ENCODE measurements around the gene CGB2.
"Not testable (repeated sequence)": the region's sequence is repeated elsewhere in the genome, so short reads cannot be mapped to it uniquely, and the experiment has no call there.

The CGB2 gene

DNA sequence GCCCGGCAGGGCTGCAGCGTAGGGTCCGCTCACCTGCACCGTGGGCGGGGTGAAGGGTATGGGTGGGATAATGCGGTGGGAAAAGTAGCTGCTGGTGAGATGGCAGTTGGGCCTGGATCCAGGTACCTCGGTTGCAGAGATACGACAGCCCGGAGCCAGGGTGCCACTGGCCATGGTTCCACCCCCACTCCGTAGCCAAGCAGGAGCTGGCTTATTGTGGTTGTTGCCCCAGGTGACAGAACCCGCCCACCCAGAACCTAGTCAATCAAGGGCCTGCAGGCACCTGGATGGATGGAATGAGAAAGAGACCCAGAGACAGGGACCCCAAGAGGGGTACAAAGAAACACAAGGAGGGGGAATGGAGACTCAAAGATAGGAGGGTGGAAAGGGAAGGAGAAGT lies 11.3 kb upstream of the CGB2 start:
- TF ChIP-seq BHLHE40 (IDR thresholded peaks at IDR 0.05; ENCODE audit: borderline replicate concordance) (no peak), NFRKB (IDR thresholded peaks at IDR 0.05) (no peak), FOXK2 (IDR thresholded peaks at IDR 0.05) (no peak), HDGF (IDR thresholded peaks at IDR 0.05; ENCODE audit: borderline replicate concordance) (no peak), ARNT (IDR thresholded peaks at IDR 0.05) (no peak), CTBP1 (IDR thresholded peaks at IDR 0.05; ENCODE audit: borderline replicate concordance) (no peak), L3MBTL2 (conservative IDR thresholded peaks at IDR 0.05) (no peak), SP1 (IDR thresholded peaks at IDR 0.05) (no peak), FOXA1 (IDR thresholded peaks at IDR 0.05) (no peak), FOXM1 (IDR thresholded peaks at IDR 0.05; ENCODE audit: borderline replicate concordance) (no peak), SUZ12 (IDR thresholded peaks at IDR 0.05) (no peak), ZNF384 (IDR thresholded peaks at IDR 0.05) (no peak), ELF4 (IDR thresholded peaks at IDR 0.05) (no peak), LEF1 (IDR thresholded peaks at IDR 0.05; ENCODE audit: borderline replicate concordance) (no peak)
- ChIA-PET CTCF (interaction anchor here (0.8 to 2.4 kb wide), 3 partner anchors 21 to 53 kb away, joined by 3 to 9 read pairs (median 4); partner anchors contain the start of gene RUVBL2), POLR2A (interaction anchor here (1.4 kb wide), 1 partner anchor 27 kb away, joined by 9 read pairs; the partner anchor contains the start of genes GYS1 and RUVBL2)
- DNase-seq (ENCODE audit: extremely low spot score): no peak

DNA sequence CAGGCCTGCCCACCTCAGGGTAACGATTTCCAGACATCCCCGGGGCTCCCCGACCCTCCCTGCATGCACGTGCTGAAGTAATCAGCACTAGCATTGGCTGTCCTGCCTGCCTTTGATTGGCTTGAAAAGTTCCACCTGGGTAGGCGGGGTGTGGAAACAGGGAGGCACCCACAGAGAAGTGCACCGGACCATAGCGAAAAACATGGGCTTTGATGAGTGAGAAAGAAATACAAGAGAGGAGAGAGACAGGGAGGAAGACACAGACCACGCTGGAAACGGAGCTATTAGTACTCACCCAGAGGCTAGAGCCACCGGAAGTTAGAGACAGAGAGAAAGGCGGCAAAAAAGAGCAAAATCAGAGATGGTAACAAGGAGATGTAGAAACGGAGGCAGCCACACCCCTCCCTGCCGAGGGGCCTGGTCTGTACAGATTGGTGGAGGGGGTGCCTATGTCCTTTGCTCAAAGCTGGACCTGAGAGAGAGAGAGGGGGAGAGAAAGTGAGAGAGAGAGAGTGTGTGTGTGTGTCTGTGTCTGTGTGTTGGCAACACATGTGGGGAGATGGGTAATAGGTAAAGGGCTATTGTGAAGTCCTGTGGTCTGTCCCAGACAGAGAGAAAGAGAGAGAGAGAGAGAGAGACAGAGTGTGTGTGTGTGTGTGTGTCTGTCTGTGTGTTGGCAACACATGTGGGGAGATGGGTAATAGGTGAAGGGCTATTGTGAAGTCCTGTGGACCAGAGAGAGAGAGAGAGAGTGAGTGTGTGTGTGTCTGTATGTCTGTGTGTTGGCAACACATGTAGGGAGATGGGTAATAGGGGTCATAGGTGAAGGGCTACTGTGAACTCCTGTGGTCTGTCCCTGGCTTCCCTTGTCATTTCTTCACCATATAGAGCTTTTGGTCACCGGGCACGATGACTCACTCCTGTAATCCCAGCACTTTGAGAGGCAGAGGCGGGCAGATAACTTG lies 10.5 kb upstream of the CGB2 start:
- no peak for DNase-seq (ENCODE audit: extremely low spot score)
- CTCF ChIA-PET: interaction anchor here (0.8 to 2.4 kb wide), 4 partner anchors 21 to 53 kb away, joined by 4 to 9 read pairs (median 4); no protein-coding TSS in a partner anchor
- POLR2A ChIA-PET: interaction anchor here (1.4 kb wide), 1 partner anchor 28 kb away, joined by 5 read pairs; the partner anchor contains the start of genes GYS1 and RUVBL2
- TF ChIP-seq TARDBP (IDR thresholded peaks at IDR 0.05) (peak; percentile 45; the same call in 1 of the 2 replicates), CTBP1 (IDR thresholded peaks at IDR 0.05; ENCODE audit: borderline replicate concordance) (no peak), ARNT (IDR thresholded peaks at IDR 0.05) (no peak), L3MBTL2 (conservative IDR thresholded peaks at IDR 0.05) (no peak; the same call in 1 of the 2 replicates), BHLHE40 (IDR thresholded peaks at IDR 0.05; ENCODE audit: borderline replicate concordance) (no peak)

DNA sequence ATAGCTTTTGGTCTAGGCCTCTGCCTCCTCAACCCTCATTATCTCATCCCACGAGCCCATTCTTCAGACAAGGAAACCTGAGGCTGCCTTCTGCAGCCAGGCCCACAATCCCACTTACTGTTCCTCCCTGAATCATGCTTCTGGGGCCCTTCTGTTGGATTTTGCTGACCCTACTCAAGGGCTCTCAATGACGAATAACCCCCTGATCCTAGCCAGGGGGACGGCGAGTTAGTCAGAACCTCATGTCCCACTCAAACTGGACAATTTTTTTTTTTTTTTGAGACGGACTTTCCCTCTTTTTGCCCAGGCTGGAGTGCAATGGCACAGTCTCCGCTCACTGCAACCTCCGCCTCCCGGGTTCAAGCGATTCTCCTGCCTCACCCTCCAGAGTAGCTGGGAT lies 9.6 kb upstream of the CGB2 start:
- POLR2A ChIA-PET: interaction anchor here (1.4 kb wide), 1 partner anchor 29 kb away, joined by 5 read pairs; the partner anchor contains the start of genes GYS1 and RUVBL2
- DNase-seq (ENCODE audit: extremely low spot score): no peak
- TF ChIP-seq FOXA1 (IDR thresholded peaks at IDR 0.05): no peak
- no peak for TF ChIP-seq CTBP1 (IDR thresholded peaks at IDR 0.05; ENCODE audit: borderline replicate concordance)
- TF ChIP-seq ZNF384 (IDR thresholded peaks at IDR 0.05): no peak
- TF ChIP-seq SP1 (IDR thresholded peaks at IDR 0.05): no peak
- TF ChIP-seq SUZ12 (IDR thresholded peaks at IDR 0.05): no peak
- no peak for TF ChIP-seq FOXM1 (IDR thresholded peaks at IDR 0.05; ENCODE audit: borderline replicate concordance)
- no peak for TF ChIP-seq HDGF (IDR thresholded peaks at IDR 0.05; ENCODE audit: borderline replicate concordance)
- no peak for TF ChIP-seq NFRKB (IDR thresholded peaks at IDR 0.05)
- CTCF ChIA-PET: interaction anchor here (1.0 to 1.3 kb wide), 2 partner anchors 22 to 24 kb away, joined by 4 read pairs; no protein-coding TSS in a partner anchor

DNA sequence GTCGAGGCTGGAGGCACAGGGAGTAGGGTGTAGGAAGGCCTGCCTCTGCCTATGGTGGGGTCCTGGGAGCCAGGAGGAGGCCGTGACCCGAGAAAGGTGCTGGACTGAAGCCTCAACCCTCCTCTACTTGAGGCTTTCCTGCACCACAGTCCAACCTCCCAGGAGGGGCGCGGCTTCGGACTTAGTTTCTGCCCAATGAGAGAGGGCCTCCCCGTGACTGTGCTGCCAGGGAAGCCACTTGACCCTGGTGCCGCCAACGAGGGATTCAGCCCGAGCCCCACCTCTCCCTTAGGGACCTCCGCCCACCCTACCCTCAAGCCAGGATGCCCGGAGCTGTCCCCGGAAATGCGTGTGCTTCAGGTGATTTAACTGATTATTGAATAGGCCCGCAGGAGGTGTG lies 7.5 kb upstream of the CGB2 start, which contains the start of gene CGB3:
Gene CGB3, minus strand, starts transcription at position 101 of the 400 bp plus-strand sequence. CDS start 362 bp downstream, outside the sequence.
- CTCF ChIA-PET; DNase-seq (ENCODE audit: extremely low spot score); POLR2A ChIA-PET: not testable (repeated sequence)

DNA sequence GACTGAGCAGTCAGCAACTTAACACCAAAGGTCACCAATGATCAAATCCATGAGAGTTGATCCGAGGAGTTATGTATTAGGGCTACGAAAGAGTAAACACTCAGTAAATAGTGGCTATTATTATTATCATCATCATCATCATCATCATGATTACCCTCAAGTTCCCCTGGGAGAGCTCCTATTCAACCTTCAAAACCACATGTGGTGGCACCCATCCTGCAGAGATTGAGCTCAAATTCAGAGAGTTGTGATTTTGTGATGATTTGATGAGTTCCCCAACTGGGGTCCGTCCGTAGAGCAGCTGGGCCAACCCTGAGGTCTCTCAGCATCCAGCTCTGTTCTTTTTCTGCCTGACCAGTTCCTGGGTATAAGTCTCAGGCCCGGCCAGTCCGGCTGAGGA lies 6.6 kb upstream of the CGB2 start:
- DNase-seq (ENCODE audit: extremely low spot score); POLR2A ChIA-PET; CTCF ChIA-PET: not testable (repeated sequence)

DNA sequence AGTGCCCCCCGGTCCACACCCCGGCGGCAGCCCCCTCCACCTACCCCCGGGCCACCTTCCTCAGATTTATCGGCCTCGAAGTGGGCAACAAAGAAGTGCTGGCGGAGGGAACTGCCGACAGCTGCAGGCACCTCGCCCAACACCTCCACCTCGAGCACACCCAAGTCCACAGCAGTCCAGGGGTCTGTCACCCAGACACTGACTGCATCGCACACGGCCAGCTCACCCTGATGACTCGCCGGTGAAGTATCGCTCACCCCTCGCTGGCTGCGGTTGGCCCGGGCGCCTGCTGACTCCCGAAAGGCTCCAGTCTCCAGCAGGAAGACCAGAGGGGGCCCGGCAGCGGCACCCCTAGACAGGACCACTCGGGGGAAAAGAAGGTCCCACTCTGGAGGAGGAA lies 6.1 kb upstream of the CGB2 start:
- DNase-seq (ENCODE audit: extremely low spot score); CTCF ChIA-PET; POLR2A ChIA-PET: not testable (repeated sequence)

DNA sequence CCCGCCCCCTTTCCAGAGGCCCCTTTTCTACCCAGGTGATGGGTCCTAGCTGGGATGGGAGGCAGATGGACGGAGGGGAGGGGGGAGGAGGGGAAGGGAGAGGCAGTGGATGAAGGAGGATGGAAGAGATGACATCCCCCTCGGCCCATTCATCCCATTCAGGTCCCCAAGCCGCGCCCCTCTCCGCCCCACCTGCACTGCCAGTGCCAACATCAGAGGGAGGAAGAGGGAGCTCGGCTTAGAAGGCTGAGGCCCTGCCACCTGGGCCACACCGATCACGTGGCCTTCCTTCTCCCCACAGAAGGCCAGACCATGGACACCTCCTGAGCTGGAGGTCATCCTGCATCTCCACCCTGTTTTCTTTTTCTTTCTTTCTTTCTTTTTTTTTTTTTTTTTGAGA lies 3.0 kb upstream of the CGB2 start:
- CTCF ChIA-PET; POLR2A ChIA-PET; DNase-seq (ENCODE audit: extremely low spot score): not testable (repeated sequence)

DNA sequence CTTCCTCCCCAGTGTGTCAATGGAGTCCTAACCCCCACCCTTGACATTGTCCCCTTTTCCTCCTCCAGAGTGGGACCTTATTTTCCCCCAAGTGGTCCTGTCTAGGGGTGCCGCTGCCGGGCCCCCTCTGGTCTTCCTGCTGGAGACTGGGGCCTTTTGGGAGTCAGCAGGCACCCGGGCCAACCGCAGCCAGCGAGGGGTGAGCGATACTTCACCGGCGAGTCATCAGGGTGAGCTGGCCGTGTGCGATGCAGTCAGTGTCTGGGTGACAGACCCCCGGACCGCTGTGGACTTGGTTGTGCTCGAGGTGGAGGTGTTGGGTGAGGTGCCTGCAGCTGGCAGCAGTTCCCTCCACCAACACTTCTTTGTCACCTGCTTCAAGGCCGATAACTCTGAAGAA lies 1.9 kb upstream of the CGB2 start:
- DNase-seq (ENCODE audit: extremely low spot score); CTCF ChIA-PET; POLR2A ChIA-PET: not testable (repeated sequence)

DNA sequence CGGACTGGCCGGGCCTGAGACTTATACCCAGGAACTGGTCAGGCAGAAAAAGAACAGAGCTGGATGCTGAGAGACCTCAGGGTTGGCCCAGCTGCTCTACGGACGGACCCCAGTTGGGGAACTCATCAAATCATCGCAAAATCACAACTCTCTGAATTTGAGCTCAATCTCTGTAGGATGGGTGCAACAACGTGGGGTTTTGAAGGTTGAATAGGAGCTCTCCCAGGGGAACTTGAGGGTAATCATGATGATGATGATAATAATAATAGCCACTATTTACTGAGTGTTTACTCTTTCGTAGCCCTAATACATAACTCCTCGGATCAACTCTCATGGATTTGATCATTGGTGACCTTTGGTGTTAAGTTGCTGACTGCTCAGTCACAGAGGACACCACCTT lies 1.4 kb upstream of the CGB2 start:
- POLR2A ChIA-PET; DNase-seq (ENCODE audit: extremely low spot score); CTCF ChIA-PET: not testable (repeated sequence)

DNA sequence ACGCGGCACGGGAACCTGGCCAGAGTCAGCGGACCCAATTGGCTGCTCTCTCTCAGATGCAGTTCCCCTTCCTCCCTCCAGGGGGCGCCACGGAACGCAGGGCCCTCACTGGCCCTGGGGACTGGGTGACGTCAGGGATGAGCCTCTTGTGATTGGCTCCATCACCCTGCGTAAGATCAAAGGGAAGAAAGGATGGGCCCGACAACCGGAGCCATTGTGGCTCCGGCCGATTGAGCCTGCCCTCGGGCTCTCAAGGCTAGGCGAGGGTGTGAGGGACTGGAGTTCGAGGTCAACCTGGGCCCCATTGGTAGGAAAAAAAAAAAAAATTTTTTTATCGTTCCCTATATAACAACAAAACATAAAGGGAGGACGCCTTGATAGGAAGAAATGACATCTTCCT lies 5.1 kb downstream of the CGB2 start, which contains the start of gene CGB1:
Gene CGB1, minus strand, starts transcription at position 81 of the 400 bp plus-strand sequence. CDS start 184 bp downstream, outside the sequence.
- POLR2A ChIA-PET, CTCF ChIA-PET: not testable (repeated sequence)
- peak; percentile 53 for DNase-seq (ENCODE audit: extremely low spot score)

DNA sequence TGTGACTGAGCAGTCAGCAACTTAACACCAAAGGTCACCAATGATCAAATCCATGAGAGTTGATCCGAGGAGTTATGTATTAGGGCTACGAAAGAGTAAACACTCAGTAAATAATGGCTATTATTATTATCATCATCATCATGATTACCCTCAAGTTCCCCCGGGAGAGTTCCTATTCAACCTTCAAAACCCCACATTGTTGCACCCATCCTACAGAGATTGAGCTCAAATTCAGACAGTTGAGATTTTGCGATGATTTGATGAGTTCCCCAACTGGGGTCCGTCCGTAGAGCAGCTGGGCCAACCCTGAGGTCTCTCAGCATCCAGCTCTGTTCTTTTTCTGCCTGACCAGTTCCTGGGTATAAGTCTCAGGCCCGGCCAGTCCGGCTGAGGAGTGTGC lies 6.4 kb downstream of the CGB2 start:
- CTCF ChIA-PET: interaction anchor here (1.1 kb wide), 1 partner anchor 18 kb away, joined by 3 read pairs; no protein-coding TSS in a partner anchor
- DNase-seq (ENCODE audit: extremely low spot score); POLR2A ChIA-PET: not testable (repeated sequence)

DNA sequence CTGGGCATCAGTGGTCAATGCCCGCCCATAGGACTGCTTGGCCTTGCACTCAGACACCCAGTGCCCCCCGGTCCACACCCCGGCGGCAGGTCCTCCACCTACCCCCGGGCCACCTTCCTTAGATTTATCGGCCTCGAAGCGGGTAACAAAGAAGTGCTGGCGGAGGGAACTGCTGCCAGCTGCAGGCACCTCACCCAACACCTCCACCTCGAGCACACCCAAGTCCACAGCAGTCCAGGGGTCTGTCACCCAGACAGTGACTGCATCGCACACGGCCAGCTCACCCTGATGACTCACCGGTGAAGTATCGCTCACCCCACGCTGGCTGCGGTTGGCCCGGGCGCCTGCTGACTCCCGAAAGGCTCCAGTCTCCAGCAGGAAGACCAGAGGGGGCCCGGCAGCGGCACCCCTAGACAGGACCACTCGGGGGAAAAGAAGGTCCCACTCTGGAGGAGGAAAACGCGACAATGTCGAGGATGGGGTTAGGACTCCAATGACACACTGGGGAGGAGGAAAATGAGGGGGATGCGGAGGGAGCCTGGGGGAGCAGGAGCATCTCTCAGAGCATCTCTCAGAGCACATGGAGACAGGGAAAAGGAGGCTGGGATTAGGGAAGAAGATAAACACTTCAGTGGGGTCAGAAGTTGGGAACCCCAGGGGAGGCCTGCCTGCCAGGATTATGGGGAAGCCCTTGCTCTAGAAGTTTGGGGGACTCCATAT lies 7.0 kb downstream of the CGB2 start:
- POLR2A ChIA-PET: not testable (repeated sequence)
- CTCF ChIA-PET: interaction anchor here (1.1 kb wide), 1 partner anchor 18 kb away, joined by 3 read pairs; no protein-coding TSS in a partner anchor

DNA sequence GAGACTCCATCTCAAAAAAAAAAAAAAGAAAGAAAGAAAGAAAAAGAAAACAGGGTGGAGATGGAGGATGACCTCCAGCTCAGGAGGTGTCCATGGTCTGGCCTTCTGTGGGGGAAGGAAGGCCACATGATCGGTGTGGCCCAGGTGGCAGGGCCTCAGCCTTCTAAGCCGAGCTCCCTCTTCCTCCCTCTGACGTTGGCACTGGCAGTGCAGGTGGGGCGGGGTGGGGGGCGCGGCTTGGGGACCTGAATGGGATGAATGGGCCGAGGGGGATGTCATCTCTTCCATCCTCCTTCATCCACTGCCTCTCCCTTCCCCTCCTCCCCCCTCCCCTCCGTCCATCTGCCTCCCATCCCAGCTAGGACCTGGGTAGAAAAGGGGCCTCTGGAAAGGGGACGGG lies 8.0 kb downstream of the CGB2 start:
- DNase-seq (ENCODE audit: extremely low spot score); POLR2A ChIA-PET: not testable (repeated sequence)
- CTCF ChIA-PET: interaction anchor here (0.6 kb wide), 1 partner anchor 639 kb away, joined by 5 read pairs; no protein-coding TSS in a partner anchor

More for the DNA sequence above, 7.0 kb downstream of the CGB2 start:
- not testable (repeated sequence) for DNase-seq (ENCODE audit: extremely low spot score)

All from HEK293T (cell line).